Endothelial cell of umbilical vein (primary cell): ENCODE data around the gene PPP1R1B.

Source experiments
- EZH2 ChIP-seq: IDR thresholded peaks from 2 replicates; pipeline ENCODE4 v1.6.1; 2012; ENCODE audit warnings: borderline replicate concordance, low read depth, mild to moderate bottlenecking, moderate library complexity, low read length, inconsistent platforms; ENCODE audit not compliant: severe bottlenecking
- MAX ChIP-seq: IDR thresholded peaks from 2 replicates; pipeline ENCODE4 v1.6.1; 2011; ENCODE audit not compliant: insufficient read depth, insufficient read length
- TF ChIP-seq, protein P1 (sequence below), 2 donors: IDR thresholded peaks; 1 replicate in 1 of 2; 2 replicates in 1 of 2; pipeline ENCODE4 v1.5.1; 2011; ENCODE audit warnings: low read length in 2 of 2, mild to moderate bottlenecking in 2 of 2, moderate library complexity in 2 of 2, control low read depth in 1 of 2, inconsistent platforms in 1 of 2, low read depth in 1 of 2; ENCODE audit not compliant: insufficient read depth in 1 of 2; ENCODE audit errors: extremely low read depth in 1 of 2

- TF ChIP-seq, protein P1, sequence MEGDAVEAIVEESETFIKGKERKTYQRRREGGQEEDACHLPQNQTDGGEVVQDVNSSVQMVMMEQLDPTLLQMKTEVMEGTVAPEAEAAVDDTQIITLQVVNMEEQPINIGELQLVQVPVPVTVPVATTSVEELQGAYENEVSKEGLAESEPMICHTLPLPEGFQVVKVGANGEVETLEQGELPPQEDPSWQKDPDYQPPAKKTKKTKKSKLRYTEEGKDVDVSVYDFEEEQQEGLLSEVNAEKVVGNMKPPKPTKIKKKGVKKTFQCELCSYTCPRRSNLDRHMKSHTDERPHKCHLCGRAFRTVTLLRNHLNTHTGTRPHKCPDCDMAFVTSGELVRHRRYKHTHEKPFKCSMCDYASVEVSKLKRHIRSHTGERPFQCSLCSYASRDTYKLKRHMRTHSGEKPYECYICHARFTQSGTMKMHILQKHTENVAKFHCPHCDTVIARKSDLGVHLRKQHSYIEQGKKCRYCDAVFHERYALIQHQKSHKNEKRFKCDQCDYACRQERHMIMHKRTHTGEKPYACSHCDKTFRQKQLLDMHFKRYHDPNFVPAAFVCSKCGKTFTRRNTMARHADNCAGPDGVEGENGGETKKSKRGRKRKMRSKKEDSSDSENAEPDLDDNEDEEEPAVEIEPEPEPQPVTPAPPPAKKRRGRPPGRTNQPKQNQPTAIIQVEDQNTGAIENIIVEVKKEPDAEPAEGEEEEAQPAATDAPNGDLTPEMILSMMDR (IDR thresholded peaks at IDR 0.05; ENCODE audit: extremely low read depth in 1 of 2, insufficient read depth in 1 of 2, low read depth in 1 of 2, low read length in 2 of 2): no peak
- TF ChIP-seq EZH2: no peak
- no peak for TF ChIP-seq MAX
These were observed 33.2 kb downstream of the PPP1R1B start for GRCh38 chr17:39660011-39660360.
